A549 (cell line): Measurements from ENCODE around the gene ARHGAP22. TPM values are rescaled to one million over a fixed set of nuclear protein-coding genes. Genes with fewer than 3 reads are reported as not detected.

Experiments used
- ATAC-seq, 2 experiments: fragments of 200-7000 bp in 1 of 2; fragments of >200 bp in 1 of 2; cut with Nextera tagmentation in 1 of 2; cut with Tn5 transposase in 1 of 2; 3 replicates each; pipeline versions ENCODE4 v1.8.0 to v1.9.1; 2018 to 2020; ENCODE audit warnings: mild to moderate bottlenecking in 1 of 2, moderate library complexity in 1 of 2
- CTCF ChIA-PET: fragments of 300-600 bp; sonication (Branson Sonifier 250); formaldehyde crosslinking; extraction: SDS; loops from one replicate; lab custom pipeline; 2021; ENCODE audit warnings: antibody characterized with exemption, inconsistent platforms; lab: Yijun Ruan, JAX
- POLR2A ChIA-PET: fragments of 350-600 bp; formaldehyde crosslinking; extraction: SDS; loops from one replicate; lab custom pipeline; 2021; ENCODE audit warnings: antibody characterized with exemption, inconsistent platforms; lab: Yijun Ruan, JAX
- DNase-seq, 2 experiments: peaks; one replicate each; pipeline versions ENCODE4 v3.0.0 to v3.0.0-alpha.2; 2011 to 2016; ENCODE audit warnings: low read depth in 1 of 2, low spot score in 1 of 2
- FAIRE-seq: peaks from 2 replicates; lab custom pipeline; 2011; peaks lifted over from hg19 to GRCh38; lab: Jason Lieb, UNC
- H3K27ac ChIP-seq, 2 experiments: fragments of >200 bp; sonication (Bioruptor Twin); formaldehyde crosslinking; 3 replicates each; pipeline ENCODE4 v1.5.1; 2016 to 2017
- H3K4me1 ChIP-seq: fragments of >200 bp; sonication (Bioruptor Twin); formaldehyde crosslinking; 3 replicates; pipeline ENCODE4 v1.6.1; 2016
- H3K4me2 ChIP-seq: fragments of >200 bp; sonication (Bioruptor Twin); formaldehyde crosslinking; 3 replicates; pipeline ENCODE4 v1.6.1; 2016
- H3K4me3 ChIP-seq: fragments of >200 bp; sonication (Bioruptor Twin); formaldehyde crosslinking; 3 replicates; pipeline ENCODE4 v1.5.1; 2016
- H3K9me3 ChIP-seq: fragments of >200 bp; sonication (Bioruptor Twin); formaldehyde crosslinking; 3 replicates; pipeline ENCODE4 v1.6.1; 2016
- CBX8 ChIP-seq: fragments of 200-600 bp; sonication (generic); IDR thresholded peaks from 2 replicates; pipeline ENCODE4 v1.6.1; 2016
- CEBPB ChIP-seq, 2 experiments: fragments of >200 bp in 1 of 2; sonication (Bioruptor Twin) in 1 of 2; formaldehyde crosslinking in 1 of 2; IDR thresholded peaks; 2 replicates each; pipeline ENCODE4 v1.6.1; 2012 to 2016
- CHD4 ChIP-seq: fragments of 200-600 bp; sonication (generic); IDR thresholded peaks from 2 replicates; pipeline ENCODE4 v1.6.1; 2016; ENCODE audit warnings: antibody characterized with exemption, mild to moderate bottlenecking, borderline replicate concordance
- EHF ChIP-seq: fragments of 250-450 bp; sonication (Bioruptor Pico); IDR thresholded peaks from 2 replicates; pipeline ENCODE4 v1.5.0; 2020; ENCODE audit warnings: mild to moderate bottlenecking
- EP300 ChIP-seq, 2 experiments: fragments of >200 bp; sonication (Bioruptor Twin); formaldehyde crosslinking; IDR thresholded peaks; 2 replicates in 1 of 2; 3 replicates in 1 of 2; pipeline ENCODE4 v1.6.1; 2016 to 2017
- ESRRA ChIP-seq: fragments of 150-350 bp; IDR thresholded peaks from 2 replicates; pipeline ENCODE4 v1.6.1; 2014; ENCODE audit warnings: mild to moderate bottlenecking, low read length, borderline replicate concordance
- FOSB ChIP-seq: fragments of 250-450 bp; sonication (Bioruptor Pico); IDR thresholded peaks from 2 replicates; pipeline ENCODE4 v1.5.0; 2020; ENCODE audit warnings: mild to moderate bottlenecking, moderate library complexity
- FOSL2 ChIP-seq, 2 experiments: fragments of 450-650 bp in 1 of 2; fragments of >200 bp in 1 of 2; sonication (Bioruptor Twin) in 1 of 2; formaldehyde crosslinking; IDR thresholded peaks; 2 replicates each; pipeline versions ENCODE4 v1.5.0 to v1.6.1; 2016 to 2020; ENCODE audit warnings: mild to moderate bottlenecking in 1 of 2, moderate library complexity in 1 of 2
- HDAC2 ChIP-seq: fragments of 200-600 bp; sonication (generic); IDR thresholded peaks from 2 replicates; pipeline ENCODE4 v1.6.1; 2016
- HOXA7 ChIP-seq: fragments of 250-450 bp; sonication (Bioruptor Pico); IDR thresholded peaks from 2 replicates; pipeline ENCODE4 v1.5.0; 2020; ENCODE audit warnings: mild to moderate bottlenecking, moderate library complexity
- HOXB5 ChIP-seq: fragments of 250-450 bp; sonication (Bioruptor Pico); IDR thresholded peaks from 2 replicates; pipeline ENCODE4 v1.5.0; 2020; ENCODE audit warnings: mild to moderate bottlenecking, moderate library complexity
- JUN ChIP-seq, 2 experiments: fragments of >200 bp; sonication (Bioruptor Twin); formaldehyde crosslinking; IDR thresholded peaks; 2 replicates in 1 of 2; 3 replicates in 1 of 2; pipeline ENCODE4 v1.6.1; 2016 to 2017
- KDM5A ChIP-seq: fragments of 200-600 bp; sonication (generic); IDR thresholded peaks from 2 replicates; pipeline ENCODE4 v1.6.1; 2016; ENCODE audit warnings: antibody characterized with exemption, mild to moderate bottlenecking
- MAZ ChIP-seq: fragments of 150-350 bp; IDR thresholded peaks from 2 replicates; pipeline ENCODE4 v1.6.1; 2014; ENCODE audit warnings: antibody characterized with exemption, low read depth, low read length, borderline replicate concordance
- NFE2L2 ChIP-seq: fragments of 150-350 bp; conservative IDR thresholded peaks from 2 replicates; pipeline ENCODE4 v1.6.1; 2014; ENCODE audit warnings: low read length
- NR3C1 ChIP-seq: fragments of >200 bp; sonication (Bioruptor Twin); formaldehyde crosslinking; IDR thresholded peaks from 3 replicates; pipeline ENCODE4 v1.6.1; 2017
- POLR2A ChIP-seq: IDR thresholded peaks from 2 replicates; pipeline ENCODE4 v1.6.1; 2012; ENCODE audit warnings: mild to moderate bottlenecking, low read length
- POLR2AphosphoS2 ChIP-seq: conservative IDR thresholded peaks from 2 replicates; pipeline ENCODE4 v1.6.1; 2012; ENCODE audit warnings: low read length, improper control_type of control experiment, inconsistent platforms
- RAD21 ChIP-seq, 2 experiments: fragments of >200 bp in 1 of 2; sonication (Bioruptor Twin) in 1 of 2; formaldehyde crosslinking in 1 of 2; IDR thresholded peaks in 1 of 2; conservative IDR thresholded peaks in 1 of 2; 2 replicates in 1 of 2; 3 replicates in 1 of 2; pipeline ENCODE4 v1.6.1; 2012 to 2018; ENCODE audit warnings: inconsistent platforms in 1 of 2
- RARB ChIP-seq: fragments of 250-450 bp; sonication (Bioruptor Pico); IDR thresholded peaks from 2 replicates; pipeline ENCODE4 v1.8.0; 2021; ENCODE audit warnings: mild to moderate bottlenecking, moderate library complexity
- RCOR1 ChIP-seq: fragments of 150-350 bp; IDR thresholded peaks from 2 replicates; pipeline ENCODE4 v1.6.1; 2014; ENCODE audit warnings: antibody characterized with exemption, low read length, low read depth
- SREBF2 ChIP-seq: fragments of 450-650 bp; IDR thresholded peaks from 2 replicates; pipeline ENCODE4 v1.6.1; 2014; ENCODE audit warnings: mild to moderate bottlenecking, moderate library complexity
- TFCP2L1 ChIP-seq: fragments of 250-450 bp; sonication (Bioruptor Pico); IDR thresholded peaks from 2 replicates; pipeline ENCODE4 v1.5.0; 2021; ENCODE audit warnings: mild to moderate bottlenecking
- TP53 ChIP-seq: fragments of 250-450 bp; sonication (Bioruptor Pico); IDR thresholded peaks from 2 replicates; pipeline ENCODE4 v1.5.0; 2021; ENCODE audit warnings: mild to moderate bottlenecking, moderate library complexity
- ZC3H11A ChIP-seq: fragments of 450-650 bp; IDR thresholded peaks from 2 replicates; pipeline ENCODE4 v1.6.1; 2014; ENCODE audit warnings: antibody characterized with exemption, mild to moderate bottlenecking
- WGBS: methylation state at CpG from one replicate; pipeline ENCODE4 v1.1.6; 2017; ENCODE audit errors: missing lambda C conversion rate; 5-methylcytosine and 5-hydroxymethylcytosine counted together
- polyA plus RNA-seq, 4 experiments: library from polyadenylated mRNA; depleted of rRNA in 3 of 4; stranded (reverse); fragments of >200 nt; fragmentation: RNase III in 1 of 4; extraction: RNeasy Plus Mini Kit Qiagen cat#74134 plus additional on column Dnase treatment in 1 of 4; gene quantifications; 2 replicates in 3 of 4; 3 replicates in 1 of 4; pipeline ENCODE4 v1.2.3, GENCODE V29; 2011 to 2017
- TF ChIP-seq, protein P1 (sequence below): fragments of >200 bp; sonication (Bioruptor Twin); formaldehyde crosslinking; IDR thresholded peaks from 3 replicates; pipeline ENCODE4 v1.6.1; 2016
- TF ChIP-seq, protein P2 (sequence below): IDR thresholded peaks from 2 replicates; pipeline ENCODE4 v1.6.1; 2012
- TF ChIP-seq, protein P3 (sequence below): fragments of 250-450 bp; sonication (Bioruptor Pico); IDR thresholded peaks from 2 replicates; pipeline ENCODE4 v1.5.0; 2020; ENCODE audit warnings: low read depth, mild to moderate bottlenecking, moderate library complexity
- TF ChIP-seq, protein P4 (sequence below): fragments of >200 bp; sonication (Bioruptor Twin); formaldehyde crosslinking; IDR thresholded peaks from 2 replicates; pipeline ENCODE4 v1.6.1; 2016
- TF ChIP-seq, protein P5 (sequence below): IDR thresholded peaks from 2 replicates; pipeline ENCODE4 v1.6.1; 2012
- TF ChIP-seq, protein P6 (sequence below): fragments of 150-350 bp; IDR thresholded peaks from 2 replicates; pipeline ENCODE4 v1.6.1; 2014; ENCODE audit warnings: low read depth, mild to moderate bottlenecking, low read length

The ARHGAP22 gene
- polyA plus RNA-seq, 2 of the 4 experiments (the other 2 are of a cell fraction), result 1.9 to 3.2 TPM

DNA sequence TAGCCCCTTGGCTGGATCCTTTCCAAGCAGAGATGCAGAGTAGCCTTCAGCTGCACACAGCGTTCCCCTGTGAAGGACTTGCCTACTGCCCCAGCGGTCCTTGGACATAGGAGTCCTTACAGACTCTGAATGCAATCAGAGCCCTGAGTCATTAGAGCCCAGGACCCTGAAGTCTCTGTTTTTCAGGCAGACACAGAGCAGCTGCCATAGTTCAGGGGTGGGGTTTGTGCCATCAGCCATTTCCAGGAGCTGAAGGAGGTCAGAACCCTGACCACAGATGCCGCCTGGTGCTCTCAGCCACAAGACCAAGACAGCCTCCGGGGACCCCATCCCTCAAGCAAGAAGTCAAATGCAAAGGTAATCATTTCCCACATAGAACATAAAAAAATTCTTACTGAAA lies 47.0 kb upstream of the ARHGAP22 start:
- Histone ChIP-seq H3K4me1 (0 out of 3 replicates have a peak, but pooled peaks cover 1% of the 10 kb centered on the region), H3K9me3 (no peaks in the 10 kb centered on the region), H3K27ac (no peak overlapping the region), H3K4me2 (no peak overlapping the region), H3K4me3 (no peak overlapping the region)
- ChIA-PET CTCF (interaction anchor here (1.0 to 10.4 kb wide), 4 partner anchors 13 to 867 kb away, joined by 3 to 315 read pairs (median 3); no protein-coding TSS in a partner anchor), POLR2A (no interaction called here)
- FAIRE-seq, result no peak
- ATAC-seq, result no peak
- no peak for DNase-seq
- WGBS, result 92% methylated on average over 4 of the region's 4 CpGs
- TF ChIP-seq, protein P1, sequence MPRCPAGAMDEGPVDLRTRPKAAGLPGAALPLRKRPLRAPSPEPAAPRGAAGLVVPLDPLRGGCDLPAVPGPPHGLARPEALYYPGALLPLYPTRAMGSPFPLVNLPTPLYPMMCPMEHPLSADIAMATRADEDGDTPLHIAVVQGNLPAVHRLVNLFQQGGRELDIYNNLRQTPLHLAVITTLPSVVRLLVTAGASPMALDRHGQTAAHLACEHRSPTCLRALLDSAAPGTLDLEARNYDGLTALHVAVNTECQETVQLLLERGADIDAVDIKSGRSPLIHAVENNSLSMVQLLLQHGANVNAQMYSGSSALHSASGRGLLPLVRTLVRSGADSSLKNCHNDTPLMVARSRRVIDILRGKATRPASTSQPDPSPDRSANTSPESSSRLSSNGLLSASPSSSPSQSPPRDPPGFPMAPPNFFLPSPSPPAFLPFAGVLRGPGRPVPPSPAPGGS, result no peak
- TF ChIP-seq RCOR1, result no peak
- TF ChIP-seq, protein P2, sequence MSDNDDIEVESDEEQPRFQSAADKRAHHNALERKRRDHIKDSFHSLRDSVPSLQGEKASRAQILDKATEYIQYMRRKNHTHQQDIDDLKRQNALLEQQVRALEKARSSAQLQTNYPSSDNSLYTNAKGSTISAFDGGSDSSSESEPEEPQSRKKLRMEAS, result no peak
- no peak for TF ChIP-seq ZC3H11A
- no peak for TF ChIP-seq NFE2L2
- TF ChIP-seq HOXB5 (CRISPR knock-in tag), result no peak
- no peak for TF ChIP-seq EP300 (IDR thresholded peaks at IDR 0.05)
- no peak for TF ChIP-seq CHD4
- TF ChIP-seq HDAC2, result no peak
- TF ChIP-seq TFCP2L1, result no peak
- TF ChIP-seq SREBF2, result no peak
- TF ChIP-seq RARB, result no peak
- TF ChIP-seq, protein P3, sequence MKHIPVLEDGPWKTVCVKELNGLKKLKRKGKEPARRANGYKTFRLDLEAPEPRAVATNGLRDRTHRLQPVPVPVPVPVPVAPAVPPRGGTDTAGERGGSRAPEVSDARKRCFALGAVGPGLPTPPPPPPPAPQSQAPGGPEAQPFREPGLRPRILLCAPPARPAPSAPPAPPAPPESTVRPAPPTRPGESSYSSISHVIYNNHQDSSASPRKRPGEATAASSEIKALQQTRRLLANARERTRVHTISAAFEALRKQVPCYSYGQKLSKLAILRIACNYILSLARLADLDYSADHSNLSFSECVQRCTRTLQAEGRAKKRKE (CRISPR knock-in tag), result no peak
- no peak for TF ChIP-seq KDM5A
- TF ChIP-seq, protein P4, sequence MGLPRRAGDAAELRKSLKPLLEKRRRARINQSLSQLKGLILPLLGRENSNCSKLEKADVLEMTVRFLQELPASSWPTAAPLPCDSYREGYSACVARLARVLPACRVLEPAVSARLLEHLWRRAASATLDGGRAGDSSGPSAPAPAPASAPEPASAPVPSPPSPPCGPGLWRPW, result no peak
- no peak for TF ChIP-seq FOSL2 (IDR thresholded peaks at IDR 0.05)
- TF ChIP-seq FOSL2 (CRISPR knock-in tag; IDR thresholded peaks at IDR 0.05), result no peak
- no peak for TF ChIP-seq NR3C1
- TF ChIP-seq MAZ, result no peak
- TF ChIP-seq, protein P5, sequence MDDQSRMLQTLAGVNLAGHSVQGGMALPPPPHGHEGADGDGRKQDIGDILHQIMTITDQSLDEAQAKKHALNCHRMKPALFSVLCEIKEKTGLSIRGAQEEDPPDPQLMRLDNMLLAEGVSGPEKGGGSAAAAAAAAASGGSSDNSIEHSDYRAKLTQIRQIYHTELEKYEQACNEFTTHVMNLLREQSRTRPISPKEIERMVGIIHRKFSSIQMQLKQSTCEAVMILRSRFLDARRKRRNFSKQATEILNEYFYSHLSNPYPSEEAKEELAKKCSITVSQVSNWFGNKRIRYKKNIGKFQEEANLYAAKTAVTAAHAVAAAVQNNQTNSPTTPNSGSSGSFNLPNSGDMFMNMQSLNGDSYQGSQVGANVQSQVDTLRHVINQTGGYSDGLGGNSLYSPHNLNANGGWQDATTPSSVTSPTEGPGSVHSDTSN, result no peak

DNA sequence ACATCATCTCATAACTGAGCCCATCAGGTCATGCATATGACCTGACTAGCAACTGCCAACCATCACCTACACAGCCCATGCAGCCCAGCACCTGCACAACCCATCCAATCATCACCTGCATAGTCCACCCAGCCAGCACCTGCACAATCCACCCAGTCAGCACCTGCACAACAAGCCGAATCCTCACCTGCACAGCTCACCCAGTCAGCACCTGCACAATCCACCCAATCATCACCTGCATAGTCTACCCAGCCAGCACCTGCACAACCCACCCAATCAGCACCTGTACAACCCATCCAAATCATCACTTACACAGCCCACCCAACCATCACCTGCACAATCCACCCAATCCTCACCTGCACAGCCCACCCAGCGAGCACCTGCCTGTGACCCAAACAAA lies 46.4 kb upstream of the ARHGAP22 start:
- no peak for ATAC-seq
- H3K9me3 ChIP-seq, result no peaks in the 10 kb centered on the region
- ChIA-PET POLR2A (no interaction called here), CTCF (interaction anchor here (0.6 to 10.4 kb wide), 4 partner anchors 44 to 868 kb away, joined by 3 to 315 read pairs (median 3); no protein-coding TSS in a partner anchor)
- no peak for DNase-seq
- H3K4me1 ChIP-seq, result no peaks in the 10 kb centered on the region
- no peak overlapping the region for H3K27ac ChIP-seq
- no peak for FAIRE-seq
- H3K4me2 ChIP-seq, result no peak overlapping the region
- no peak for TF ChIP-seq ESRRA
- TF ChIP-seq CEBPB (IDR thresholded peaks at IDR 0.05), result no peak
- no peak for TF ChIP-seq POLR2AphosphoS2
- TF ChIP-seq FOSB (CRISPR knock-in tag), result no peak
- TF ChIP-seq, protein P6, sequence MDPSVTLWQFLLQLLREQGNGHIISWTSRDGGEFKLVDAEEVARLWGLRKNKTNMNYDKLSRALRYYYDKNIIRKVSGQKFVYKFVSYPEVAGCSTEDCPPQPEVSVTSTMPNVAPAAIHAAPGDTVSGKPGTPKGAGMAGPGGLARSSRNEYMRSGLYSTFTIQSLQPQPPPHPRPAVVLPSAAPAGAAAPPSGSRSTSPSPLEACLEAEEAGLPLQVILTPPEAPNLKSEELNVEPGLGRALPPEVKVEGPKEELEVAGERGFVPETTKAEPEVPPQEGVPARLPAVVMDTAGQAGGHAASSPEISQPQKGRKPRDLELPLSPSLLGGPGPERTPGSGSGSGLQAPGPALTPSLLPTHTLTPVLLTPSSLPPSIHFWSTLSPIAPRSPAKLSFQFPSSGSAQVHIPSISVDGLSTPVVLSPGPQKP, result no peak
- TF ChIP-seq CBX8, result no peak
- no peak for TF ChIP-seq EP300 (IDR thresholded peaks at IDR 0.05)
- TF ChIP-seq POLR2A, result no peak
- no peak for TF ChIP-seq MAZ
- TF ChIP-seq RAD21 (conservative IDR thresholded peaks at IDR 0.05 in 1 of 2, IDR thresholded peaks at IDR 0.05 in 1 of 2), result no peak
- no peak for TF ChIP-seq RCOR1
- TF ChIP-seq, protein P1, result no peak
- no peak for TF ChIP-seq EHF (CRISPR knock-in tag)
- TF ChIP-seq TP53 (CRISPR knock-in tag), result no peak
- TF ChIP-seq HOXA7 (CRISPR knock-in tag), result no peak
- no peak for TF ChIP-seq JUN (IDR thresholded peaks at IDR 0.05)
- TF ChIP-seq HOXB5 (CRISPR knock-in tag), result no peak
- TF ChIP-seq, protein P4, result no peak
- H3K4me3 ChIP-seq, result no peak overlapping the region
- 76% methylated on average over 2 of the region's 2 CpGs for WGBS
